NK-92 (cell line): ENCODE results near the gene DSG4.

Source experiments
- DNase-seq: peaks from one replicate; lab custom pipeline; 2025; ENCODE audit not compliant: unreplicated experiment; lab: John Stamatoyannopoulos, UW

DSG4 gene

GRCh38 chr18:31409276-31409675 lies 32.7 kb downstream of the DSG4 start:
- no peak for DNase-seq

DNA sequence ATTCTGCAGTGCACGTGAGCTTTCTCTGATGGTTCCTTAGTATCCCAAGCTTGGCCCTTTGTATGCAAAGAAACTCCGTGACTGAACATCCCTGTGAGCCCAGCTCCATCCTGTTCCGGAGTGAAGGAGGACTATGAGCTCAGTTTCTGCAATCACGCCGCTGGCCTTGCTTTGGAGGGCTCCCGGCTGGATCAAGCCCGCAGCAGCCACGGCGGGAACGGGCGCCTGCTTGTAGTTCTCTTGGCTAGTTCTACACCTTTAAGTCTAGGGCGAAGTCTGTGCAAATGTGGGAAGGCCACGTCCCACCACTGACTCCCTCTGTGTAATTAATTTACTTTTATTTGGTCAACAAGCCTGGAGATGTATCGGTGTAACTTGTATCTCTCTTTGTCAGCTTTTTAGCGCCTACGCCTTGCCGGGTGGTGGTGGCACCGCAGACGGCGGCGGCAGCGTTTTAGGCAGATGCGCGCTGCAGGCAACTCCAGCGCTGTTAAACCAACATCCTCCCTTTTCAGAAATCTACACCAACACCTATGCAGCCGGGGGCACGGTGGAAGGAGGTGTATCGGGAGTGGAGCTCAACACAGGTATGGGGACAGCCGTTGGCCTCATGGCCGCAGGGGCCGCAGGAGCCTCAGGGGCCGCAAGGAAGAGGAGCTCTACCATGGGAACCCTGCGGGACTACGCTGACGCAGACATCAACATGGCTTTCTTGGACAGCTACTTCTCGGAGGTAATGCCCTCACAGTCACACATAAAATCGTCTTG lies 34.3 kb downstream of the DSG4 start:
- no peak for DNase-seq

DNA sequence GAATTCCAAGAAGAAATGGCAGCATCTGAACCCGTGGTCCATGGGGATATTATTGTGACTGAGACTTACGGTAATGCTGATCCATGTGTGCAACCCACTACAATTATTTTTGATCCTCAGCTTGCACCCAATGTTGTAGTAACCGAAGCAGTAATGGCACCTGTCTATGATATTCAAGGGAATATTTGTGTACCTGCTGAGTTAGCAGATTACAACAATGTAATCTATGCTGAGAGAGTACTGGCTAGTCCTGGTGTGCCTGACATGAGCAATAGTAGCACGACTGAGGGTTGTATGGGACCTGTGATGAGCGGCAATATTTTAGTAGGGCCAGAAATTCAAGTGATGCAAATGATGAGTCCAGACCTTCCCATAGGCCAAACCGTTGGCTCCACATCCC lies 36.6 kb downstream of the DSG4 start:
- DNase-seq, result no peak

DNA sequence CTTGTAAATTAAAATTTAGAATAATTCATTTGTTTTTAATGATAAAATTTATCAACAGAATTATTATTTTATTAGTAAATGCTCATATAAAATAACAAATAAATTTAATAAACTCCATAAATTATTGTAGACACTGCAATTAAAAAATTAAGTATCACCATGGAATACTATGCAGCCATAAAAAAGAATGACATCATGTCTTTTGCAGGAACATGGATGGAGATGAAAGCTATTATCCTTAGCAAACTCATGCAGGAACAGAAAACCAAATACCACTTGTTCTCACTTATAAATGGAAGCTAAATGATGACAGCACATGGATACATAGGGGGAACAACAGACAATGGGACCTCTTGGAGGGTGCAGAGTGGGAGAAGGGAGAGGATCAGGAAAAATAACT lies 41.3 kb downstream of the DSG4 start:
- no peak for DNase-seq

DNA sequence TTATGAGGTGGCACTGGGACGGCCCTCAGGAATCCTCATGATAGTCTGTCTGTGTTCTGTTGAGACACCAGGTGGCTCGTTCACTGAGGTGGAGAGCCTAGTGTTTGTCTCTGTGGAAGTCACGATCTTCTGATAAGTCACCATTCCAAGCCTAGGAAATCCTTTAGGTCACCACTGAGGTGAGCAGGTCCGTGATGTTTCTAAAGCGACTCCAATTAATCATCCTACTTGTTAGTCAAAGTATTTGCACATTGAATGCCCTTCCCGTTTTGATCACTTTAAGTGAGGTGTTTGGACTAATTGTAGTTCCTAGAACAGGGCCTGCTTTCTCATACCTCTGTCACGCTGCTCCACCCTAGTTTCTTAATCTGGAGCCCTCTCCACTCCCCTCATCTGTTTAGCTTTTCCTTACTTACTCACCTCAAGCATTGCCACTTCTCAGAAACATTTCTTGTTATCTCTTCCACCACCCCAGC lies 42.9 kb downstream of the DSG4 start:
- DNase-seq, result no peak

GRCh38 chr18:31420032-31420431 lies 43.5 kb downstream of the DSG4 start:
- no peak for DNase-seq

DNA sequence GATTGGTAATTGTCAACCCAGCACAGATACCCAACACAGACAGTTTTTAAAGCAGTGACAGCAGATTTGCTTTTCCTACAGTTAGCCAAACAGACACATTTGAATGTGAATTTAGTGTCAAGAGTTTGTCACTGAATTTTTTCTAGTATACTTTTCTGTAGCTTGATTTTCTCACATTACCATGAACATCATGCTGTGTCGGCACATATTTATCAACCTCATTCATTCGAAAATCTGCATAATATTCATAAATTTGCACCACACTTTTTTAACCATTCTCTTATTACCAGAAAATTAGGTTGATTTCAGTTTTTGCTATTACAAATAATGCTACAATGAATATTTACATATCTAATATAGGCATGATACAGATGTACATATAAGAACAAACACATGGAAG lies 43.9 kb downstream of the DSG4 start:
- no peak for DNase-seq

GRCh38 chr18:31424383-31424988 lies 47.9 kb downstream of the DSG4 start:
- DNase-seq, result no peak

- no peak for DNase-seq
Observed at GRCh38 chr18:31426021-31426420, 49.4 kb downstream of the DSG4 start.

- no peak for DNase-seq
Observed at GRCh38 chr18:31426871-31427406, 50.4 kb downstream of the DSG4 start.

- DNase-seq, result no peak
Observed at GRCh38 chr18:31428211-31428610, 51.6 kb downstream of the DSG4 start.

DNA sequence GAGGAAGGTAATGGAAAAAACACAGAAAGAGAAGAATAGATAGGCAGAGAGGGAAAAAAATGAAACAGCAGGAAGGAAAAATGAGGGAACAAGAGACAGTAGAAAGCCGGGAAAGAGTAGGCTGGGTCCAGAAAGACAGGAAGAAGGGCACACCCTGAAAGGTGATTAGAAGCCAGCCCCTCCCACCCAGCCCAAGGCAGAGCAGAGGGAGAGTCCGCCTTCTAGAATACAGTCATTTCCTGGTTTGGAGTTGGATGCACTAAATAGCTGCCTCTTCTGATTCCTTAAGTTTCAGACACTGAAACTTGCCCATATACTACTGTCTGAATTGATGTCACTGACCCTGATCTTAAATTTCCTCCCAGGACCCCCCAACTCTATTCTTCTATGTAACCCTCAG lies 53.0 kb downstream of the DSG4 start:
- no peak for DNase-seq

DNA sequence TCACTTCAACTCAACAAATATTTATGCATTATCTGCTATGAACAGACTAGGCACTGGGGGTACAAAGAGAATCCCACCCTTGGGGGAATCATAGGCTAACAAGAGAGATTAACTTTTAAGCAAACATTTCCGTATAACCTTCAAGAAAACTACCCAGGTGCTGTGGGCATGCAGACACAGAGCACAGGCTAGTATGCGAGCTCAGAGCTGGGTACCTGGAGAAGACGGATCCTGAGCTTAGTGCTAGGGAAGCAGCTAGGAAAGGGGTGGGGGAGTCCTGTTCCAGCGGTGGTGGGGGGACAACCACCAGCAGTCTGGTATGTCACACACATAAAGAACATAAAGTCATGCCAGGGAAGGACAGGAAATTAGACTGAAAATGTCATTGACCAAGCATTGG lies 53.5 kb downstream of the DSG4 start:
- DNase-seq, result no peak

DNA sequence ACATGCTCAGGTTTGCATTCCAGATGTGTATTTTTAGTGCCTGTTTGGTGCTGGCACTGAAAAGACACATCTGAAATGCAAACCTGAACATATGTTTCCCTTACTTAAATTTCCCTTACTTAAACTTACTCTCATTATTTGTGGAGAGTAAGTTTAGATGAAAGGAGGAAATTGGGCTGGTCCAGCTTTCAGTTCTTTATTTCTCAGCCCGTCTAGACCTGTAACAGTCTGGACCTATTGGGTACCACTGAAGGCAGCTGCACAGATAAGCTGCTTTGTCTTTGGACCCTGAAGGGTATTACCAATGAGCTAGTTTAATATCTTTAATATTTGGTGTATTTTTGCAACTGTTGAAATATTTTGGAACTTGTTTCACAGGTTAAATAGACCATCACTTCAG lies 54.0 kb downstream of the DSG4 start:
- DNase-seq, result no peak

DNA sequence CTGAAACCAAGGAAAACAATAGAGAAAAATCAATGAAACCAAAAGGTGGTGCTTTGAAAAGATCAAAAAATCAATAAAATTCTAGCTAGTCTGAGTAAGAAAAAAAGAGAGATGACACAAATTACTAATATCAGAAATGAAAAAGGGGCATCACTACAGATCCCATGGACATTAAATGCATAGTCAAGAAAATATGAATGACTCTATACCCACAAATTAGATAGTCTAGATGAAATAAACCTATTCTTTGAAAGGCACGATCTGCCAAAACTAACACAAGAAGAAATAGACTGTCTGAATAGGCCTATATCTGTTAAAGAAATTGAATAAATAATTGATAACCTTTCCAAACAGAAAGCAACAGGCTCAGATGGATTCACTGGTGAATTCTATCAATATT lies 55.7 kb downstream of the DSG4 start:
- DNase-seq, result no peak

GRCh38 chr18:31436825-31437224 lies 60.2 kb downstream of the DSG4 start:
- no peak for DNase-seq

DNA sequence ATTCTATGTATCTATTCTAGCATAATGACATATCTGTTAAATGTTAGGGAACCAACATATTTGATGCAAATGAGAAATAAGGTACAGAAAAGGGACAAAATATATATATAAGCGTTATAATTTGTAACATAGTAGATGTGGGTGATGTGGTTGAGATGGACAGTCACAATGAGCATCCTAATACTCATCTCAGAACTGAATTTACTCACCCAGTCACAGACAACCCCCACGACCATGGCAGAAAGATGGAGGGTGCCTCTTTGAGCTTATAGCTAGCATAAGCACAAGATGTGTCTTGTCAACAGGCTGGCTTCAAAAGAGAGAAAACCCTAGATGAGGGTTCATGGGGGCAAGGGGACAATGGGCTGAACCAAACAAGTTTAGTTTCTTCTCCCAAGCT lies 61.8 kb downstream of the DSG4 start:
- DNase-seq, result no peak

- no peak for DNase-seq
Observed at GRCh38 chr18:31439807-31440325, 63.3 kb downstream of the DSG4 start.

DNA sequence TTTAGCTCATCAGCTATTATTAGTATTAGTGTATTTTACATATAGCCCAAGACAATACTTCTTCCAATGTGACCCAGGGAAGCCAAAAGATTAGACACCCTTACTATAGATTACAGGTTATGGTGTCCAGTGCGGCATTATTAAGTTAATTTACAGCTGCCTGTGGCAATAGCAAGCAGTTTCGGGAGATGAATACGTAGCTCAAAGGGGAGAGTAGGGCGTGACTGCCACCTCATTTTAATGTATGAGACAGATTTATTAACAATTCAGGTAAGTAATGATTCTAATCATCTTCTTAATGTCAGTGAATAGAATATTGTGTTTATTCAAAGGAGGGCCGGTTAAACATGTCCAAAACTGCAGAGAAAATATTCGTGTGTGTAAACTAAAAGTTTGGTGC lies 64.2 kb downstream of the DSG4 start:
- no peak for DNase-seq

DNA sequence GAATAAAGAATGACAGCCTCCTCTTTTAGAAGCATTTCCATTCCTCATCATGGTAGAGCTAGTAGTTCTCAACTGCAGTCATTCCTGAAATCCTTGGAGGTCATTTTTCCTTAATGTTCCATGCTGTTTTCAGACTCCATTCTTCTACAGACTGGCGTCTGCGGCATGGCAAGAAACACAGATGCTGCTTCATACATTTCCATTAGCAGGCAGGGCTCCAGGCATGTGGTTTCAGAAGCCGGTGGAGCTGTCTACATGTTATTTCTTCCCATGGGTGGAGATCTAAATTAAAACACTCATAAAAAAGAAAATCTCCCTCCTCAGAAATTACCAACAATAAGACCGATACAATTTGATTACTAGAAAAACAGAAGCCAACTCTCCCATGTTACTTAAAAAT lies 64.9 kb downstream of the DSG4 start:
- no peak for DNase-seq

DNA sequence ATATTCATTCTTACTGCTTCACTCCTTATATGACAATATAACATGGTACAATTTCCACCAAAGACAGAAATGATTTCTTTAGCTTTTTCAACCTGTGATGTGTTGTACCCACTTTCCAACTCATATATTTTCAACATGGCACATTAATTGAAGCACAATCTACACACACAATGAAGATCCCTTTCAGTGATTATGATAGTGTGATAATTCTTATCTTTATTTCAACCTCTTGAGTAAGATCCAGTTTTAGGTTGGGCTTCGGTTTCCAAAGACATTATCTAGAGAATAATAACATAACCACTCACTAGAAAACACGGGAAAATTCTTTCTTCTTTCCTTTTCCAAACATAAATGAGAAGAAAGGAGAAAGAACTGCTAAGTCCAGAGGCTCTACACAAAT lies 67.6 kb downstream of the DSG4 start:
- DNase-seq, result no peak

- DNase-seq, result no peak
Observed at GRCh38 chr18:31445908-31446307, 69.3 kb downstream of the DSG4 start.
